Gastrocnemius medialis (tissue), 4 donors: ENCODE results near the gene ADCY2. TPM values are rescaled to one million over a fixed set of nuclear protein-coding genes. Genes with fewer than 3 reads are reported as not detected.

Source experiments
- ATAC-seq, 2 donors: fragments of 150-250 bp; one replicate each; pipeline ENCODE4 v1.9.1; 2016
- DNase-seq, 2 donors: peaks; one replicate each; pipeline ENCODE4 v3.0.0-alpha.2; 2019
- H3K27ac ChIP-seq, 4 donors: fragments of 200-600 bp; sonication (generic); 1 replicate in 1 of 4; 2 replicates in 3 of 4; pipeline ENCODE4 v1.5.1; 2016 to 2018; ENCODE audit warnings: mild to moderate bottlenecking in 2 of 4, moderate library complexity in 1 of 4
- H3K27me3 ChIP-seq, 3 donors: fragments of 200-600 bp; sonication (generic) in 2 of 3; 1 replicate in 1 of 3; 2 replicates in 2 of 3; pipeline versions ENCODE4 v1.5.1 to v1.6.0; 2016 to 2019; ENCODE audit warnings: mild to moderate bottlenecking in 1 of 3, moderate library complexity in 1 of 3
- H3K36me3 ChIP-seq, 2 donors: fragments of 200-600 bp; sonication (generic) in 1 of 2; one replicate each; pipeline ENCODE4 v1.5.1; 2017 to 2018
- H3K4me1 ChIP-seq, 2 donors: fragments of 200-600 bp; sonication (generic) in 1 of 2; one replicate each; pipeline ENCODE4 v1.5.1; 2016 to 2017; ENCODE audit warnings: mild to moderate bottlenecking in 2 of 2
- H3K4me3 ChIP-seq, 4 donors: fragments of 200-600 bp; sonication (generic) in 3 of 4; 1 replicate in 1 of 4; 2 replicates in 3 of 4; pipeline ENCODE4 v1.5.1; 2016 to 2019; ENCODE audit warnings: mild to moderate bottlenecking in 2 of 4
- H3K9me3 ChIP-seq, 3 donors: fragments of 200-600 bp; sonication (generic) in 2 of 3; 1 replicate in 1 of 3; 2 replicates in 2 of 3; pipeline ENCODE4 v1.5.1; 2016 to 2019
- POLR2A ChIP-seq, 2 donors: fragments of 450-650 bp; IDR thresholded peaks; one replicate each; pipeline ENCODE4 v1.6.1; 2017; ENCODE audit warnings: antibody characterized with exemption in 2 of 2, mild to moderate bottlenecking in 2 of 2, moderate library complexity in 2 of 2
- in situ Hi-C, 4 donors: fragments of 200-750 bp; cut with MboI; loops; one replicate each; pipeline versions ENCODE4 v1.15.0 to v1.8.0; 2017; ENCODE audit warnings: low sequenced_read_pairs in 4 of 4
- intact Hi-C: fragments of 100-400 bp; cut with DNase I; formaldehyde crosslinking; loops from one replicate; pipeline ENCODE4 v1.15.1; 2023; ENCODE audit warnings: low total_unique reads
- total RNA-seq, 4 donors: library from RNA; depleted of rRNA; stranded (reverse); fragments of >200 nt; gene quantifications; one replicate each; pipeline versions ENCODE4 v1.1.0 to v1.2.3, GENCODE V29; 2016
- TF ChIP-seq, protein P1 (sequence below), 5 experiments: fragments of 450-650 bp in 3 of 5; fragments of 200-600 bp in 2 of 5; sonication (generic) in 2 of 5; IDR thresholded peaks in 4 of 5; conservative IDR thresholded peaks in 1 of 5; 1 replicate in 4 of 5; 2 replicates in 1 of 5; pipeline ENCODE4 v1.5.1; 2016 to 2019; ENCODE audit warnings: antibody characterized with exemption in 5 of 5, mild to moderate bottlenecking in 3 of 5, moderate library complexity in 3 of 5

Gene ADCY2
- total RNA-seq, 4 donors from 2014 or later = 24.3 to 50.1 (median 36.5) TPM

DNA sequence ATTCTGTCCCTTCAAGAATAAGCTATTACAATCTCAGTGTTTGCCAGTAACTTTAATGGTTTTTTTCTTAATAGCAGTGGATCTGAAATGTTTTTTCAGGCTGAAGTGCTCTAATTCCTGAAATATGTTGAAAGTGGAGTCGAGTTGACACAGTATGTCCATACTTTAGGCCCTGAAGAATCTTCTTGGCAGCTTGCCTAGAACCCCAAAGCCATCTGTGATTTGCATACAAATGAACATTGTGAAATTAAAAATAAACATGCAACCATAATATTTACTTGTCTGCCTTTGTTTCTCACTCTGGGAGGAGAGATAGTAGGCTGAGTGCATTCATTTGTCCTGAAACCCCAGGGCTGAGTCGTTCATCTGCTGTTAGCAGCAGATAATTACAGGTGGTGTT lies 152.7 kb downstream of the ADCY2 start:
- Histone ChIP-seq H3K36me3 (no peaks in the 10 kb centered on the region), H3K4me1 (no peaks in the 10 kb centered on the region), H3K9me3 (no peaks in the 10 kb centered on the region), H3K27ac (no peak overlapping the region), H3K4me3 (no peak overlapping the region), H3K27me3 (no peaks in the 10 kb centered on the region)
- DNase-seq = no peak
- intact Hi-C loops = no loop called here
- no peak for ATAC-seq
- in situ Hi-C loops = no loop called here
- TF ChIP-seq POLR2A (IDR thresholded peaks at IDR 0.05) = no peak
- TF ChIP-seq, protein P1, sequence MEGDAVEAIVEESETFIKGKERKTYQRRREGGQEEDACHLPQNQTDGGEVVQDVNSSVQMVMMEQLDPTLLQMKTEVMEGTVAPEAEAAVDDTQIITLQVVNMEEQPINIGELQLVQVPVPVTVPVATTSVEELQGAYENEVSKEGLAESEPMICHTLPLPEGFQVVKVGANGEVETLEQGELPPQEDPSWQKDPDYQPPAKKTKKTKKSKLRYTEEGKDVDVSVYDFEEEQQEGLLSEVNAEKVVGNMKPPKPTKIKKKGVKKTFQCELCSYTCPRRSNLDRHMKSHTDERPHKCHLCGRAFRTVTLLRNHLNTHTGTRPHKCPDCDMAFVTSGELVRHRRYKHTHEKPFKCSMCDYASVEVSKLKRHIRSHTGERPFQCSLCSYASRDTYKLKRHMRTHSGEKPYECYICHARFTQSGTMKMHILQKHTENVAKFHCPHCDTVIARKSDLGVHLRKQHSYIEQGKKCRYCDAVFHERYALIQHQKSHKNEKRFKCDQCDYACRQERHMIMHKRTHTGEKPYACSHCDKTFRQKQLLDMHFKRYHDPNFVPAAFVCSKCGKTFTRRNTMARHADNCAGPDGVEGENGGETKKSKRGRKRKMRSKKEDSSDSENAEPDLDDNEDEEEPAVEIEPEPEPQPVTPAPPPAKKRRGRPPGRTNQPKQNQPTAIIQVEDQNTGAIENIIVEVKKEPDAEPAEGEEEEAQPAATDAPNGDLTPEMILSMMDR (IDR thresholded peaks at IDR 0.05 in 4 of 5, conservative IDR thresholded peaks at IDR 0.05 in 1 of 5) = no peak

DNA sequence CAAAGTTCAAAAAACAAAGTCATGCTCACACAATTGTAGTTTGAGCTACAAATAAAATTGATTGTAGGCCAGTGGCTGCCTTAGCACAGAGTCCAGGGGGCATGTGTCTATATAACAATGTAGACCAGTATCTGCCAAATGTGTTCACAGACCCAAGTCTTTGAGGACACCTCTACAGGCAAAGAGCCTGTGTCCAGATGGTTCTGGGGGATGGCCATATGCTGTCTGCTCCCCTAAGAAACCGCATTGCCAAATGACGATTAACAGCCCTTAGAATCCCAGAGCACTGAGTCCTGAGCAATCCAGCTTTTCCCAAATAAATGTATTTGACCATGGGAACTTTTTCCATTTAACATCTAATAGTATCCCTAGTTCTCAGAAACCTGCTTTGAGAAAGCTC lies 169.6 kb downstream of the ADCY2 start:
- TF ChIP-seq, protein P1 (IDR thresholded peaks at IDR 0.05 in 4 of 5, conservative IDR thresholded peaks at IDR 0.05 in 1 of 5) = no peak
- no peak for TF ChIP-seq POLR2A (IDR thresholded peaks at IDR 0.05)
- Histone ChIP-seq H3K36me3 (no peaks in the 10 kb centered on the region), H3K27me3 (no peaks in the 10 kb centered on the region), H3K27ac (no peak overlapping the region), H3K4me1 (no peaks in the 10 kb centered on the region), H3K4me3 (no peak overlapping the region), H3K9me3 (no peaks in the 10 kb centered on the region)
- intact Hi-C loops (no loop called here), in situ Hi-C loops (no loop called here)
- ATAC-seq = no peak
- no peak for DNase-seq

DNA sequence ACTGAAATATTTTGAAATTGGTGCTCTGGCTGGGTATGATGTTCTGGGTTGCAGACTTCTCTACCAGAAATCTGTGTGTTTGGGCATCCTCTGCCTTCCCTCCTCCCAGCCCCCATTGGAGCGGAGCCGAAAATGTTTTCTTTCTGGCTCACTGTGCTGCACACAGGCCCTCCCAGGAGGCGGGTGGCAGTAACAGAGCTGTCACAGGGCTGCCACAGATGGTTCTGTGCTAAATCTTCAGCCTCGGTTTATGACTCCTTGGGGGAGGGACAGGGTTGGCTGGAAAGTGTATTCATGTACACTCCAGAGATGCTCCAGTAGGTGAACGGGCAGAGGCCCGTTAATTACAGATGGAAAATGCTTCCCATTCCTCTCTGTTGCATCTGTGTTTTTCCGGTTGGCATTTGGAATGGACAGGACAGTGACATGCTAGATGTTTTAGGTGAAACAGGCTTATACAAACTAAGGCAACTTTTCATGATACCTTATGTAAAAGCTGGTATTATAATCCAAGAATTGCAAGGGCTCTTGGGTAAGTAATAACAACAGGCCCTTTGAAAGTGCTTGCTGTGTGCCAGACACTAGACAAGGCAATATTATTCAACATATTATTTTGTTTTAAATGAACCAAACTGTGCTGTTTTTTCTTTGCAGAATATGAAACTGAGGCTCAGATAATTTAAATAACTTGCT lies 180.2 kb downstream of the ADCY2 start:
- H3K27me3 ChIP-seq = no peaks in the 10 kb centered on the region
- DNase-seq = peak; percentile 40 to 71
- peak; percentile 94 to 95 for ATAC-seq
- no peak overlapping the region for H3K4me3 ChIP-seq
- in situ Hi-C loops = no loop called here
- H3K9me3 ChIP-seq = no peaks in the 10 kb centered on the region
- no peaks in the 10 kb centered on the region for H3K36me3 ChIP-seq
- peak overlapping the region; percentile 10 to 59 (median 29) for H3K27ac ChIP-seq
- intact Hi-C loops = loop anchor here (5.0 kb wide), 1 partner anchor 179 kb away; the partner anchor contains the start of gene ADCY2
- no peak for TF ChIP-seq POLR2A (IDR thresholded peaks at IDR 0.05)
- TF ChIP-seq, protein P1 (IDR thresholded peaks at IDR 0.05 in 4 of 5, conservative IDR thresholded peaks at IDR 0.05 in 1 of 5) = no peak
- H3K4me1 ChIP-seq = peaks cover 27 to 28% of the 10 kb centered on the region in 2 donors

DNA sequence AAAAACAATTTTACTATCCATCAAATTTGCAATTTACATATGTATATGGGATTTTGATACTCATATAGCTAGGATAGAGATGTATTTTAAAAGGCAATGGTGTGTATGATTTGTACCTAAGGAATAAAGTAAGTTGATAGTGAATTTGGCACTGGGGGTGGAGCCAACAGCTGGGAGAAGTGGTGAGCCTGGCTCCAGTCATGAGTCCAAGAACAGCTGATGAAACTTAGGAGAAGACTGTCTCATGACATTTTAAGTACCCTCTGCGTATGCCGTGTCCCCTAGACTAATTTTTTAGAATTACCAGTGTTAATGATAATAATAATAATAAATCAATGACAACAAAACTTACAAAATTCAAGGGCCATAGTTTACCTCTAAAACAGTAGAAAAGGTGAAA lies 181.4 kb downstream of the ADCY2 start:
- DNase-seq (peak; percentile 22 to 49), ATAC-seq (peak; percentile 64 to 86)
- in situ Hi-C loops (no loop called here), intact Hi-C loops (loop anchor here (5.0 kb wide), 1 partner anchor 180 kb away; the partner anchor contains the start of gene ADCY2)
- Histone ChIP-seq H3K36me3 (no peaks in the 10 kb centered on the region), H3K27ac (peak overlapping the region in 1 of 4 donors; percentile 34), H3K27me3 (no peaks in the 10 kb centered on the region), H3K4me1 (peaks cover 27 to 28% of the 10 kb centered on the region in 2 donors), H3K9me3 (no peaks in the 10 kb centered on the region), H3K4me3 (no peak overlapping the region)
- no peak for TF ChIP-seq POLR2A (IDR thresholded peaks at IDR 0.05)
- TF ChIP-seq, protein P1 (IDR thresholded peaks at IDR 0.05 in 4 of 5, conservative IDR thresholded peaks at IDR 0.05 in 1 of 5) = no peak
